ENCODE measurements around the gene POU2F3. TPM values are rescaled to one million over a fixed set of nuclear protein-coding genes. Genes with fewer than 3 reads are reported as not detected.

The POU2F3 gene
- total and polyA plus RNA-seq, 2 of the 13 experiments (the other 11 are each of a cell fraction or from before 2014, with no cell fraction given): not detected

GRCh38 chr11:120337355-120338106, 97.6 kb downstream of the POU2F3 start:
- in situ Hi-C loops (cut with HindIII; ENCODE audit: extremely low pct_ligation_motif_present, low pct_unique_long_range_greater_than_20kb): loop anchor here (5.0 kb wide), 1 partner anchor 55 kb away; no protein-coding TSS in a partner anchor
- Histone ChIP-seq H2AFZ (ENCODE audit: low read length) (no peak overlapping the region), H3K9me3 (ENCODE audit: low read length) (no peaks in the 10 kb centered on the region), H3K79me2 (ENCODE audit: insufficient read depth, low read length) (peaks cover 59% of the 10 kb centered on the region), H4K20me1 (ENCODE audit: insufficient read depth, low read length) (peaks cover 20% of the 10 kb centered on the region), H3K4me2 (ENCODE audit: low read depth, low read length) (peak overlapping the region; percentile 95), H3K9ac (ENCODE audit: insufficient read depth, low read depth, low read length) (peak overlapping the region; percentile 84), H3K27me3 (ENCODE audit: control insufficient read depth in 1 of 2, insufficient read depth in 2 of 2, low read length in 2 of 2) (no peaks in the 10 kb centered on the region; a peak in 1 of 5 replicates), H3K4me1 (ENCODE audit: insufficient read depth, low read length) (peaks cover 46% of the 10 kb centered on the region), H3K4me3 (replicated peaks in 1 of 3; ENCODE audit: insufficient read depth in 1 of 3, low read depth in 2 of 3, low read length in 3 of 3) (peak overlapping the region; percentile 80 to 96 (median 86)), H3K27ac (ENCODE audit: extremely low read length, insufficient read depth, low read length) (peak overlapping the region; percentile 86), H3K36me3 (replicated peaks in 1 of 2; ENCODE audit: control insufficient read depth in 1 of 2, insufficient read depth in 2 of 2, low read length in 2 of 2) (no peaks in the 10 kb centered on the region)
- WGBS (ENCODE audit: low lambda C conversion rate): 0% methylated on average over 15 of the region's 18 CpGs
- CTCF ChIA-PET (ENCODE audit: low intra/inter-chr PET ratio, low total read pairs): no interaction called here
- BruUV-seq (replicated peaks): no TSS peak
- POLR2A ChIA-PET: interaction anchor here (1.0 to 2.5 kb wide), 5 partner anchors 10 to 139 kb away, joined by 3 to 10 read pairs (median 7); no protein-coding TSS in a partner anchor
- ATAC-seq: peak; percentile 37
- intact Hi-C loops (cut with micrococcal nuclease; ENCODE audit: unreplicated experiment): loop anchor here (5.0 kb wide), 2 partner anchors 35 to 95 kb away; no protein-coding TSS in a partner anchor
- peak; percentile 62 for DNase-seq (ENCODE audit: low spot score)
- no peak for FAIRE-seq
- no peak for TF ChIP-seq RFXAP (CRISPR knock-in tag; IDR thresholded peaks at IDR 0.05; ENCODE audit: borderline replicate concordance)
- no peak for TF ChIP-seq HNRNPH1 (optimal IDR thresholded peaks at IDR 0.05; ENCODE audit: low read depth, low read length)
- TF ChIP-seq SOX5 (CRISPR knock-in tag; IDR thresholded peaks at IDR 0.05; ENCODE audit: borderline replicate concordance): no peak
- TF ChIP-seq CERS6 (CRISPR knock-in tag; IDR thresholded peaks at IDR 0.05): no peak
- TF ChIP-seq SKIL (CRISPR knock-in tag; IDR thresholded peaks at IDR 0.05; ENCODE audit: borderline replicate concordance): 0 out of 2 replicates have a peak, but pooled peaks have one; percentile 11
- no peak for TF ChIP-seq SP1 (IDR thresholded peaks at IDR 0.05)
- no peak for TF ChIP-seq SP1 (CRISPR knock-in tag; IDR thresholded peaks at IDR 0.05)
- peak; percentile 34; the same call in 1 of the 2 replicates for TF ChIP-seq SNAPC2 (CRISPR knock-in tag; IDR thresholded peaks at IDR 0.05)
- TF ChIP-seq FOXK1 (CRISPR knock-in tag; IDR thresholded peaks at IDR 0.05; ENCODE audit: borderline replicate concordance, low read depth): no peak
- no peak for TF ChIP-seq ZKSCAN1 (IDR thresholded peaks at IDR 0.05; ENCODE audit: low read length)
- no peak for TF ChIP-seq ZNF558 (CRISPR knock-in tag; IDR thresholded peaks at IDR 0.05; ENCODE audit: borderline replicate concordance)
- no peak for TF ChIP-seq ZNF468 (CRISPR knock-in tag; IDR thresholded peaks at IDR 0.05)
- no peak for TF ChIP-seq ZFP36 (IDR thresholded peaks at IDR 0.05; ENCODE audit: borderline replicate concordance, low read depth, low read length, partially characterized antibody)
- no peak for TF ChIP-seq DZIP1 (CRISPR knock-in tag; IDR thresholded peaks at IDR 0.05)
- peak in 1 of 2 experiments; percentile 12; a peak in 1 of 4 replicates for TF ChIP-seq ATF4 (CRISPR knock-in tag; IDR thresholded peaks at IDR 0.05)
